Rectal smooth muscle tissue (tissue), 1 donor: ENCODE measurements around the gene ATG2A.

Experiments used
- H3K27ac ChIP-seq: one replicate; pipeline ENCODE4 v1.7.0; 2013; ENCODE audit warnings: low read depth, low read length, inconsistent platforms
- H3K27me3 ChIP-seq: one replicate; pipeline ENCODE4 v1.7.0; 2013; ENCODE audit warnings: low read length; ENCODE audit not compliant: control insufficient read depth, insufficient read depth
- H3K36me3 ChIP-seq: one replicate; pipeline ENCODE4 v1.7.0; 2013; ENCODE audit warnings: low read length; ENCODE audit not compliant: control insufficient read depth, insufficient read depth
- H3K4me1 ChIP-seq: one replicate; pipeline ENCODE4 v1.7.0; 2013; ENCODE audit warnings: low read length; ENCODE audit not compliant: control insufficient read depth, insufficient read depth
- H3K4me3 ChIP-seq: one replicate; pipeline ENCODE4 v1.7.0; 2013; ENCODE audit warnings: low read length
- H3K9ac ChIP-seq: one replicate; pipeline ENCODE4 v1.7.0; 2013; ENCODE audit warnings: low read length

The ATG2A gene

DNA sequence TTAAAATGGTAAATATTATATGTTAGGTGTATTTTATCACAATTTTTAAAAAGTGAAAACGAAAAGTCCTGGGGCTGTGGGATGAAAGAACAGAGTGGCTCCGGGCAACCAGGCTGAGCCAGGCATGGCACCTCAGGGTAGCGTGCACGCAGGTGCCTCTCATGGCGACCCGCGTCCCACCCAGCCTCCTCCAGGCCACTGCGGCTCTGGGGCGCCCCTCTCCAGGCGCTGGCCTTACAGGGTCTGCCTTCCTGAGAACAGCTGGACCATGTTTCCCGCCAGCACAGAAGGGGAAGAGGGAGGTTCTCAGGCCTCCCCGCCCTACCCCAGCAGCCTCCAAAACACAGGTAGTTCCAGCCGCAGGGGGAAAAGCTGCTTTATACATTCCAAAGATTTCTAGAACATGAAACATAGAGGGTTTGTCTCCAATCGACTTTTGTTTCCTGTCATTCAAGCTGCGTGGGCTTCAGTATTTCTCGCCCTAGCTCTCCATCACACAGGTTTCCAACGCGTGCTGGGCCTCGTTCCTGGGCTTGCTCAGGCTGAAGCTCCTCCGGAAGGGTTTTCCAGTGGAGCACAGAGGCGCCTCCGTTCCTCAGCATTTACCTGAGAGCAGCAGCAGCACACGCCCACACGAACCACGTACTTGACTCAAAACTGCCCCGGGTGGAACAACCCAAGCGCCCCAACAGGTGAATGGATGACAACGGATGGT, 49.1 kb downstream of the ATG2A start:
- Histone ChIP-seq H3K9ac (no peak overlapping the region), H3K27me3 (no peaks in the 10 kb centered on the region), H3K4me3 (no peak overlapping the region), H3K27ac (peak overlapping the region; percentile 82), H3K4me1 (peaks cover 64% of the 10 kb centered on the region), H3K36me3 (peaks cover 6% of the 10 kb centered on the region)

- no peaks in the 10 kb centered on the region for H3K36me3 ChIP-seq
- no peaks in the 10 kb centered on the region for H3K27me3 ChIP-seq
- H3K27ac ChIP-seq: peak overlapping the region; percentile 95
- no peak overlapping the region for H3K4me3 ChIP-seq
- H3K9ac ChIP-seq: no peak overlapping the region
- H3K4me1 ChIP-seq: peaks cover 66% of the 10 kb centered on the region
Measured at GRCh38 chr11:64866173-64866491, 50.9 kb downstream of the ATG2A start.

DNA sequence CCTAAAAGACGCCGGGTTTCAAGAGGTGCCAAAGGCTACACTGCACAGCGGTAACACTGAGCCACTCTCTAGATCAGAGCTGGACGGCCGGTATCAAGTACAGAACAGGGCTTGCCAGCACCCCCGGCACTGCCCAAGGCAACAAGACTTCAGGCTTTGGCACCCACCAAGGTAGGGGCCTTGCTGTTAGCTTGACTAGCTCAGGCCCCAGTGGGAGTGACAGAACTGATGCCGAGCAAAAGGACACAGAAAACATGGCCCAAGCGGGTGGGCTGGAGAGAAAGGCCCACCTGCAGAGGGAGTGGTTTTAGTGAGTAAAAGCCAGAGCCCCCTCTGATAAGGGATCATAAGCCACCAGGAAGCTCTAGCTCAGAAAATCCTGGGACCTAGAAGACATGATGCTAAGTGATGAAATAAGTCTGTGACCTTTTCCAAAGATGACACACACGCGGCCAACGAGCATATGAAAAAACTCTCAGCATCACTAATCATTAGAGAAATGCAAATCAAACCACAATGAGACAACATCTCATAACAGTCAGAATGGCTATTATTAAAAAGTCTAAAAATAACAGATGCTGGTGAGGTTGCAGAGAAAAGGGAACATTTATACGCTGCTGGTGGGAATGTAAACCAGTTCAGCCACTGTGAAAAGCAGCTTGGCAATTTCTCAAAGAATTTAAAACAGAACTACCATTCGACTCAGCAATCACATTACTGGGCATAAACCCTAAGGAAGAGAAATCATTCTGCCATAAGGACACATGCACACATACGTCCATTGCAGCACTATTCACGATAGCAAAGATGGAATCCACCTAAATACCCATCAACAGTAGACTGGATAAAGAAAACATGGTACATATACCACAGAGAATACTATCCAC, 51.5 kb downstream of the ATG2A start:
- Histone ChIP-seq H3K4me3 (peak overlapping the region; percentile 54), H3K9ac (peak overlapping the region; percentile 8), H3K4me1 (peaks cover 60% of the 10 kb centered on the region), H3K27me3 (no peaks in the 10 kb centered on the region), H3K27ac (peak overlapping the region; percentile 95), H3K36me3 (no peaks in the 10 kb centered on the region)

DNA sequence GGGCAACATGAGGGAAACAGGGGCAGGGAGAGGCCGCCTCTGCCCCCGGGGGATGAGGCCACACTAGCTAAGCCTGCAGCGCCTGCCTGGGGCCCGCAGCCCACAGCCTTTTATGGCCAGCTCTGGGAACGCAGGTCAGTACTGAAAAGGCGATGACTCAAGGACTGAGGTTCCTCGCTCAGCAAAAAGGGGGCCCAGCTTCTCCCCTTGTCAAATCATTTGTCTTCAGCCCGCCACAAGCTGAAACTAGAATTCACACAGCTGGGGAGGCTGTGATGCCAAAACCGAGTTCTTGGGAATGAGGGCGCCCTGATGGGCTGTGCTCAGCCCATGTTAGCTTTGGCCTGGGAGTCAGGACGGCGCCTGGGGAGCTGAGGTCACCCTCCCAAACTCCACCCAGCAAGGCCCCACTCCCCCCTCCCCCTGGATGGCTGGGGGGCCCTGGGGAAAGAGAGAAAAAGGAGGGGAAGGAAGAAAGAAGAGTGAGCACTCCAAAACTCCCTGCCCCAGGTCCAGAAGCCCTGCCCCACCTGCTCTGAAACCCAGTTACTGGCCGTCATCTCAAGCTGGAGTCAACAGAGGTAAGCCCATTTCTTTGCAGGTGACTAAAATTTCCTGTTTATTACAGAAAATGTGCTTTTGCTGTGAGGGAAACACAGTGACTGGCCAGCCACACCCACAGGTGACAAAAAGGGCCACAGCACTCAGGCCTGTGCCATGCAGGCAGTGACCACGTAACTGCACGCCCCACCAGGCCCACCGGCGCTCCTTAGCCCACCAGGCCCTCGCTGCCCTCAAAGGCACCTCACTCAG, 52.3 kb downstream of the ATG2A start:
- H3K9ac ChIP-seq: peak overlapping the region; percentile 8

DNA sequence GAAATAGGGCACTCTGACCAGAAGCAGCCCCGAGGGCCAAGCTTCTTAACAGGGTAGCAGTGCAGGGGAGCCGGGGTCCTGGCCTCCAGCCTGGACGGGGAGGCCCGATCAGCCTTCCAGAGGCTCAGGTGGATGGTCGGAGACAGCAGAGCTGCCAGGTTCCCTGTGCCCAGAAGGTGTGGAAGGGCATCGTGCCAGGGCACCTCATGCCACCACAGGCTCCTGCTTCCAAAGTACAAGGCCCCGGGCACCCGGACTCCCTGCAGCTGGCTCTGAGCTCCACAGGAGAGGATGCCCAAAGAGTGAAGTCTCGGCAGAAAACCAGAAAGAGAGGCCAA, 52.9 kb downstream of the ATG2A start:
- no peak overlapping the region for H3K9ac ChIP-seq
- H3K4me1 ChIP-seq: peaks cover 46% of the 10 kb centered on the region

More for the DNA sequence above, 52.3 kb downstream of the ATG2A start:
- Histone ChIP-seq H3K4me1 (peaks cover 52% of the 10 kb centered on the region), H3K27ac (peak overlapping the region; percentile 95), H3K27me3 (no peaks in the 10 kb centered on the region), H3K4me3 (peak overlapping the region; percentile 54), H3K36me3 (peaks cover 3% of the 10 kb centered on the region)

DNA sequence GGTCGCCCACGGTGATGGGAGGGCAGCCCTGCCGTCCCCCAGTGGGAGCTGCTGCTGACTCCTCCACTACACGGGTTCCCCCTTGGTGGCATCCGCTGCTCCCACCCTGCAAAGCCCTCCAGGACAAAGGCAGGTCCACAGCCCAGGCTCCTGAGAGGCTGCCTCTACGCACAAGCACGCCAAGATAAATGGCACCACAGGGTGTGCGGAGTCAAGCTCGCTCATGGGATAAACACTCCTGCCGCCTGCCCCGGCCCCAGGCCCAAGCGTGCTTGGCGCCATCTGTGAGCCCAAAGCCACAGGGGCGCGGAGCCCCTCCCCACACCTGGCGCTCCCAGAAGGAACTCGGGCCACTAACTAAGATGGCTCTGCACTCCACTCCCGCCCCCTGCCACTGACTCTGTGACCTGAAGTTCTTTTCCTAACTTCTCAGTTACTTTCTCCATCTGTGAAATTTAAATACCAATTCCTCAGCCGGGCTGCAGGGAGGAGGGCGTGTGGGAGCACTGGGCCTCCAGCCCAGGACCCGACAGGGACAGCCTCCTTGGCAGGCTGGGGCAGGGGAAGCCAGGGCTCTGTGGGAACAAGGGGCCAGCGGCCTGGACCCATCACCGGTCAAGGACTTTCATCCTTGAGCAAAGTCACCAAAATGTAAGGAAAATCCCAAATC, 53.5 kb downstream of the ATG2A start:
- Histone ChIP-seq H3K9ac (peak overlapping the region; percentile 32), H3K27me3 (no peaks in the 10 kb centered on the region), H3K36me3 (peaks cover 9% of the 10 kb centered on the region), H3K4me3 (peak overlapping the region; percentile 34), H3K4me1 (peaks cover 43% of the 10 kb centered on the region), H3K27ac (peak overlapping the region; percentile 95)

More for the DNA sequence above, 52.9 kb downstream of the ATG2A start:
- Histone ChIP-seq H3K27ac (peak overlapping the region; percentile 95), H3K36me3 (peaks cover 9% of the 10 kb centered on the region), H3K27me3 (no peaks in the 10 kb centered on the region), H3K4me3 (peak overlapping the region; percentile 34)

DNA sequence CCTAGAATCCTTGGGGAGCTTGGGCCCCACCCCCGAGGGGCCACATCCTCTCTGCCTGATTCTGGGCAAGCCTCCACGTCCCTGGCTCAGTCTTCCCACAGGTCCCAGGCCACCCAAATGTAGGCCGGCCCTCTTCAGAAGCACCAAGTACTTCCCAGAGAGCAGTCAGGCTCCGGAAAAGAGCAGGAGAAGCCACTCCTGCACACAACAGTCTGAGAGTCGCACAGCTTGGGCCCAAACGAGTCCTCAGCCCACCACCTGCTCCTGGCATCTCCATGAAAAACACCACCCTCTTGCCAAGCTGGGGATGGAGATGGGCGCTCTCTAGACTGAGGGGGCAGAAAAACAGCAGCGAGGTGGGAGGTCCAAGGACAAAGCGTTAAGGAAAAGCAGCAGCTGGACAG, 54.0 kb downstream of the ATG2A start:
- Histone ChIP-seq H3K4me1 (peaks cover 43% of the 10 kb centered on the region), H3K27ac (peak overlapping the region; percentile 95), H3K36me3 (peaks cover 9% of the 10 kb centered on the region), H3K4me3 (peak overlapping the region; percentile 28), H3K9ac (no peak overlapping the region), H3K27me3 (no peaks in the 10 kb centered on the region)

DNA sequence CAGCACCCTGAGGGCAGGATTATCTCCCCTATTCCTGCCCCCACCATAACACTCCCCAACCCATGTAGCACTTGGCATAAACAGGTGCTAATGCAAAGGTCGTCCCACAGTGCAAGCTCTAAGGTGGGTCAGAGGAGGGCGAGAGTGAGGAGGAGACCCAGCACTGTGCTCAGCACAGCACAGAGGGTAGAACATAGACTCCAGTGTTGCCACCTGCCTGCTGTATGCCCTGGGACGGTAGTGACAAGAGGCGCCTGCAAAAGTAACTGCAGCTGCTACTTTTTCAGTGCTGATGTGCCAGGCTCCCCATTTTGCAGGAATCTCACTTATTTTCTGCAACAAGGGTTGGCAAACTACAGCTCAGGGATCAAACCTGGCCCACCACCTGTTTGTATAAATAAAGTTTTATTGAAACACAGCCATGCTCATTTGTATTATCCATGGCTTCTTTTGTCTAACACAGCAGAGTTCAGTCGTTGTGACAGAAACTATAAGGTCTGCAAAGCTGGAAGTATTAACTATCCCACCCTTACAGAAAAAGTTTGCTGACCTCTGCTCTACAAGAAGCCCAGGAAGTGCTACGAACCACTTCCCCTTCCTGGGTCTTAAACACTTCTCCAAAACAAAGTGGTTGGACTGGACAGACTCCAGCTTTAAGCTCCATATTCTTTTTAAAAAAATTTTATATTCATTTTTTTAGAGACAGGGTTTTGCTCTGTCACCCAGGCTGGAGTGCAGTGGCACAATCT, 55.6 kb downstream of the ATG2A start:
- Histone ChIP-seq H3K27me3 (no peaks in the 10 kb centered on the region), H3K4me1 (peaks cover 48% of the 10 kb centered on the region), H3K9ac (no peak overlapping the region), H3K4me3 (no peak overlapping the region), H3K36me3 (peaks cover 14% of the 10 kb centered on the region), H3K27ac (peak overlapping the region; percentile 60)

DNA sequence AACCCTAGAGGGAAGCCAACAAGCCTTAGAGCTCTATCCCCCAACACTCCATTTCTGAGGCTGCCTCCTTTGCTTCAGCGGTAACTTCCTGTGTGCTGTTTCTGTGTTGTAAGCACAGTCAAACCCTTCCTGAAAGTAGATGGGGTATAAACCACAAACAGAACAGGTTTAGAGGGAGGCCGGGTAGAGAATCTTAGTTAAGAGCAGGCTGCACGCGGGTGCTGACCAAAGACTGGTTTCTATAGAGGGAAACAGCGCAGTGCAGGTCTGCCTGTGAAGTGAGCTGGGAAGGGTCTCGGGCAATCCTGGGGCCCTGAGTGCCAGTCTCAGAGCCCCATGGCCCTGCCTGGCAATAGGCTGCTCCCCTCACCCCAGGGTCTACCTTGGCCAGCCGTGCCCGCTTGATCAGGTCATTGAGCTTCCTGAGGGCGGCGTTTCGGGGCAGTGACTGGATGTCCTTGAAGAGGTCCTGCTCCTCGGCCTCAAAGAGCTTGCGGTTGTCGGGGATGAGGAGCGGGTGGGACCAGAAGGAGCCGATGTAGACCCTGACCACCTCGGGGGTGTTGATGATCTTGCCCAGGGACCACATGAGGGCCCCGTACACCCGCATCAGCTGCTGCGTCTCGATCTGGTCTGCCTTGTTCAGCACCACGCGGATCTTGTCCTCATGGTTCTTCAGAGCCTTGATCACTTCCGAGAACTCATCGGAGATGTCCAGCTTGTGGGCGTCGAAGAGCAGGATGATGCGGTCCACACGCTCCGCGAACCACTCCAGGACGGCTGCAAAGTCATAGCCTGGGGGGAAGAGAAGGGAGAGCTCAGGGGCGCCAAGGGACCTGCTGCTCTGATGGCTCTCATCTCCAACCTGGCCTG, 57.2 kb downstream of the ATG2A start:
- peak overlapping the region; percentile 16 for H3K27ac ChIP-seq
- no peak overlapping the region for H3K4me3 ChIP-seq

GRCh38 chr11:64858467-64859263, 58.3 kb downstream of the ATG2A start:
- Histone ChIP-seq H3K4me3 (peak overlapping the region; percentile 16), H3K27me3 (no peaks in the 10 kb centered on the region), H3K36me3 (peaks cover 25% of the 10 kb centered on the region), H3K9ac (no peak overlapping the region), H3K27ac (peak overlapping the region; percentile 34), H3K4me1 (peaks cover 42% of the 10 kb centered on the region)

More for the DNA sequence above, 57.2 kb downstream of the ATG2A start:
- peaks cover 49% of the 10 kb centered on the region for H3K4me1 ChIP-seq
- no peak overlapping the region for H3K9ac ChIP-seq
- H3K27me3 ChIP-seq: no peaks in the 10 kb centered on the region
- H3K36me3 ChIP-seq: peaks cover 16% of the 10 kb centered on the region
